Measurements from ENCODE around the gene DYNLT2B.

DYNLT2B gene

DNA sequence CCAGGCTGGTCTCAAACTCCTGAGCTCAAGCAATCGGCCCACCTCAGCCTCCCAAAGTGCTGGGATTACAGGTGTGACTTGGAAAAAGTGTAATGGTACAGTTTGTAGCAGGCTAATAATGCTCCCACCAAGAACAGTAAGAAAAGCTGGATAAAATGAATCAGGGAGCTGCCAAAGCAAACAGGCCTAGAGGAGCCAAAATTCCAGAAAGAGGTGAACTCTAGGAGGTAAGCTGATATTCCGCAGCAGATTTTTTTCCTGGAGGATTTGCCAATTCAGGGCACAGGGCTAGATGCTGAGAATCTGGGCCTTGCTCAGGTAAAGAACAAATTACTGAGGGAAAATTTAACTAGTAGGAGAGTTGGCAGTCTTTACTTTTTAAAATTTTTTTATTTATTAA, 19.5 kb downstream of the DYNLT2B start:
- TF ChIP-seq REST (IDR thresholded peaks at IDR 0.05; ENCODE audit: insufficient replicate concordance, low read depth) = no peak
- TF ChIP-seq GABPA (IDR thresholded peaks at IDR 0.05; ENCODE audit: low read depth) = no peak
- TF ChIP-seq SPI1 (IDR thresholded peaks at IDR 0.05; ENCODE audit: borderline replicate concordance, low read depth) = no peak
- TF ChIP-seq POLR2AphosphoS5 (IDR thresholded peaks at IDR 0.05; ENCODE audit: low read depth) = no peak
- TF ChIP-seq, protein P1, sequence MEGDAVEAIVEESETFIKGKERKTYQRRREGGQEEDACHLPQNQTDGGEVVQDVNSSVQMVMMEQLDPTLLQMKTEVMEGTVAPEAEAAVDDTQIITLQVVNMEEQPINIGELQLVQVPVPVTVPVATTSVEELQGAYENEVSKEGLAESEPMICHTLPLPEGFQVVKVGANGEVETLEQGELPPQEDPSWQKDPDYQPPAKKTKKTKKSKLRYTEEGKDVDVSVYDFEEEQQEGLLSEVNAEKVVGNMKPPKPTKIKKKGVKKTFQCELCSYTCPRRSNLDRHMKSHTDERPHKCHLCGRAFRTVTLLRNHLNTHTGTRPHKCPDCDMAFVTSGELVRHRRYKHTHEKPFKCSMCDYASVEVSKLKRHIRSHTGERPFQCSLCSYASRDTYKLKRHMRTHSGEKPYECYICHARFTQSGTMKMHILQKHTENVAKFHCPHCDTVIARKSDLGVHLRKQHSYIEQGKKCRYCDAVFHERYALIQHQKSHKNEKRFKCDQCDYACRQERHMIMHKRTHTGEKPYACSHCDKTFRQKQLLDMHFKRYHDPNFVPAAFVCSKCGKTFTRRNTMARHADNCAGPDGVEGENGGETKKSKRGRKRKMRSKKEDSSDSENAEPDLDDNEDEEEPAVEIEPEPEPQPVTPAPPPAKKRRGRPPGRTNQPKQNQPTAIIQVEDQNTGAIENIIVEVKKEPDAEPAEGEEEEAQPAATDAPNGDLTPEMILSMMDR (IDR thresholded peaks at IDR 0.05; ENCODE audit: insufficient read depth, low read length) = no peak
- H3K27me3 ChIP-seq (ENCODE audit: insufficient read depth, poor library complexity, severe bottlenecking) = no peaks in the 10 kb centered on the region
- H3K27ac ChIP-seq (replicated peaks) = no peak overlapping the region
- H3K4me3 ChIP-seq (replicated peaks; ENCODE audit: insufficient read depth, low read length) = no peak overlapping the region
- DNase-seq (ENCODE audit: low read depth in 1 of 2, low spot score in 1 of 2) = no peak

DNA sequence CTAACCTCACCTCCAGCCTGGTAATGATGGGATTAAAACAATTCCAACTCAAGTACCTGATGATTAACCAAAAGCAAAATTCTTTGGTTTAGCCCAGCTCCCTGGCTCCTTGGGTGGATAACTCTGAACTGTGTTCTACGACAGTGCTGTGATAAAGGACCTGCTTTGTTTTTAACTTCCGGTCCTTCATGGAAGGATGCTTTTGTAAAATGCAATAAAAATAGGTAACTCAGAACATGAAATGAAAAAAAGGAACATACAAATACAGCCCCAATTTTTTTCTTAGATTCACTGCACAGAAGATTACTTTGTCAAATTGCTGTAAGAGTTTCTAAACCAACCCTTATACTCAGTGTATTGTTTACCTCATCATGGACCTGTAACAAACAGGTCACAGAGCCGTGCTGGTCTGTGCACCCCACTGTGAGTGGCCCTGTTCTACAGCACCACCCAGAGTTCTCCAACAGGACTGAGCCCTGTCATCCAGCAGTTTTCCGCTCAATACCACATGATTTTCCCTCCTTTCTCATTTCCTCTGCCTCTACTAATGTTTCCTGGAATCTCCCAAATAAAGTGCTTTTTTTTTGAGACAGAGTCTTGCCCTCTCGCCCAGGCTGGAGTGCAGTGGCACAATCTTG, 25.6 kb downstream of the DYNLT2B start:
- no peak for DNase-seq (ENCODE audit: low read depth in 1 of 2, low spot score in 1 of 2)
- H3K4me3 ChIP-seq (replicated peaks; ENCODE audit: insufficient read depth, low read length) = no peak overlapping the region
- H3K27ac ChIP-seq (replicated peaks) = no peak overlapping the region
- no peaks in the 10 kb centered on the region for H3K27me3 ChIP-seq (ENCODE audit: insufficient read depth, poor library complexity, severe bottlenecking)
- TF ChIP-seq POLR2AphosphoS5 (IDR thresholded peaks at IDR 0.05; ENCODE audit: low read depth) = no peak
- no peak for TF ChIP-seq REST (IDR thresholded peaks at IDR 0.05; ENCODE audit: insufficient replicate concordance, low read depth)
- TF ChIP-seq, protein P1 (IDR thresholded peaks at IDR 0.05; ENCODE audit: insufficient read depth, low read length) = no peak
- no peak for TF ChIP-seq GABPA (IDR thresholded peaks at IDR 0.05; ENCODE audit: low read depth)
- TF ChIP-seq SPI1 (IDR thresholded peaks at IDR 0.05; ENCODE audit: borderline replicate concordance, low read depth) = no peak

DNA sequence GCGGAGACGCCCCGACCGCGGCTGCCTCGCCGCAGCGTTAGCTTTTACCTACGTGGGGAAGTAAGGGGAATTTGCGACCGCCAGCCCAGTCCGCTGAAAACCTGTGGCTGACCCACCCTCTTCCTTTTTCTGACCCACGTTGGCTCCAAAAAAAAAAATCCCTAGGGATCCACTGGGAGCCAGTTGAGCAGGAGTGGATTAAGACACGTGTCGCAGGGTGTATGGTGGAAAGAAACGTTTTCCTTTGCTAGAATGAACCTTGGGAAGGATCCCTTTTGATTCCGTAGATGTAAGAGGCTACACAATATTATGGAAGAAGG, 29.9 kb downstream of the DYNLT2B start:
- no peak for DNase-seq (ENCODE audit: low read depth in 1 of 2, low spot score in 1 of 2)
- Histone ChIP-seq H3K27me3 (ENCODE audit: insufficient read depth, poor library complexity, severe bottlenecking) (no peaks in the 10 kb centered on the region), H3K4me3 (replicated peaks; ENCODE audit: insufficient read depth, low read length) (peak overlapping the region; percentile 68), H3K27ac (replicated peaks) (peak overlapping the region; percentile 88)
- TF ChIP-seq, protein P1 (IDR thresholded peaks at IDR 0.05; ENCODE audit: insufficient read depth, low read length) = no peak
- peak; percentile 13; the same call in 1 of the 2 replicates for TF ChIP-seq SPI1 (IDR thresholded peaks at IDR 0.05; ENCODE audit: borderline replicate concordance, low read depth)
